SK-N-SH treated with all-trans-retinoic acid at 6 μM for 48 hours (cell line): ENCODE results near the gene PKNOX2.

Experiments
- ATAC-seq: fragments of 200-7000 bp; cut with Tn5 transposase; 3 replicates; pipeline ENCODE4 v1.9.1; 2020; ENCODE audit warnings: mild to moderate bottlenecking, moderate library complexity
- ARNTL ChIP-seq: fragments of 450-650 bp; formaldehyde crosslinking; IDR thresholded peaks from 2 replicates; pipeline ENCODE4 v1.5.0; 2020; ENCODE audit warnings: low read depth, mild to moderate bottlenecking, moderate library complexity, borderline replicate concordance
- BACH2 ChIP-seq: fragments of 250-450 bp; sonication (Bioruptor Pico); IDR thresholded peaks from 2 replicates; pipeline ENCODE4 v1.9.0; 2021; ENCODE audit warnings: mild to moderate bottlenecking, borderline replicate concordance
- ESRRG ChIP-seq: fragments of 250-450 bp; sonication (Bioruptor Pico); IDR thresholded peaks from 2 replicates; pipeline ENCODE4 v1.6.1; 2021; ENCODE audit warnings: mild to moderate bottlenecking
- GLIS3 ChIP-seq: fragments of 250-450 bp; sonication (Bioruptor Pico); IDR thresholded peaks from 2 replicates; pipeline ENCODE4 v1.5.0; 2020; ENCODE audit warnings: mild to moderate bottlenecking, moderate library complexity
- ISL1 ChIP-seq: fragments of 250-450 bp; sonication (Bioruptor Pico); IDR thresholded peaks from 2 replicates; pipeline ENCODE4 v2.1.2; 2022; ENCODE audit warnings: mild to moderate bottlenecking, moderate library complexity
- OSR1 ChIP-seq: fragments of 250-450 bp; sonication (Bioruptor Pico); IDR thresholded peaks from 2 replicates; pipeline ENCODE4 v1.8.0; 2022; ENCODE audit warnings: moderate library complexity, mild to moderate bottlenecking, inconsistent platforms
- POU6F1 ChIP-seq: fragments of 250-450 bp; sonication (Bioruptor Pico); IDR thresholded peaks from 2 replicates; pipeline ENCODE4 v1.8.0; 2021; ENCODE audit warnings: low read depth, mild to moderate bottlenecking, moderate library complexity, borderline replicate concordance
- PPARA ChIP-seq: fragments of 250-450 bp; sonication (Bioruptor Pico); IDR thresholded peaks from 2 replicates; pipeline ENCODE4 v1.5.0; 2020; ENCODE audit warnings: mild to moderate bottlenecking, borderline replicate concordance
- RARB ChIP-seq: fragments of 250-450 bp; sonication (Bioruptor Pico); IDR thresholded peaks from 2 replicates; pipeline ENCODE4 v1.8.0; 2021; ENCODE audit warnings: mild to moderate bottlenecking, moderate library complexity
- SNAI2 ChIP-seq: fragments of 250-450 bp; sonication (Bioruptor Pico); IDR thresholded peaks from 2 replicates; pipeline ENCODE4 v1.5.0; 2020; ENCODE audit warnings: mild to moderate bottlenecking, moderate library complexity
- TCF4 ChIP-seq: fragments of 250-450 bp; sonication (Bioruptor Pico); IDR thresholded peaks from 2 replicates; pipeline ENCODE4 v1.8.0; 2021; ENCODE audit warnings: mild to moderate bottlenecking, moderate library complexity, borderline replicate concordance
- TOX ChIP-seq: fragments of 250-450 bp; sonication (Bioruptor Pico); IDR thresholded peaks from 2 replicates; pipeline ENCODE4 v1.8.0; 2021; ENCODE audit warnings: mild to moderate bottlenecking, moderate library complexity, borderline replicate concordance
- TSHZ2 ChIP-seq: fragments of 250-450 bp; sonication (Bioruptor Pico); IDR thresholded peaks from 2 replicates; pipeline ENCODE4 v1.5.0; 2020; ENCODE audit warnings: mild to moderate bottlenecking, moderate library complexity
- ZC3H10 ChIP-seq: fragments of 250-450 bp; sonication (Bioruptor Pico); IDR thresholded peaks from 2 replicates; pipeline ENCODE4 v1.5.1; 2021; ENCODE audit warnings: mild to moderate bottlenecking, moderate library complexity
- ZFP3 ChIP-seq: fragments of 250-450 bp; sonication (Bioruptor Pico); IDR thresholded peaks from 2 replicates; pipeline ENCODE4 v1.5.0; 2020; ENCODE audit warnings: mild to moderate bottlenecking, moderate library complexity
- ZFP30 ChIP-seq: fragments of 450-650 bp; formaldehyde crosslinking; IDR thresholded peaks from 2 replicates; pipeline ENCODE4 v1.5.0; 2022; ENCODE audit warnings: mild to moderate bottlenecking, moderate library complexity
- ZNF70 ChIP-seq: fragments of 450-650 bp; formaldehyde crosslinking; IDR thresholded peaks from 2 replicates; pipeline ENCODE4 v1.5.0; 2020; ENCODE audit warnings: mild to moderate bottlenecking, moderate library complexity
- ZNF8 ChIP-seq: fragments of 450-650 bp; formaldehyde crosslinking; IDR thresholded peaks from 2 replicates; pipeline ENCODE4 v1.5.0; 2020; ENCODE audit warnings: mild to moderate bottlenecking, moderate library complexity
- TF ChIP-seq, protein P1 (sequence below): fragments of 250-450 bp; sonication (Bioruptor Pico); IDR thresholded peaks from 2 replicates; pipeline ENCODE4 v1.8.0; 2020; ENCODE audit warnings: mild to moderate bottlenecking, moderate library complexity, borderline replicate concordance
- TF ChIP-seq, protein P2 (sequence below): fragments of 250-450 bp; sonication (Bioruptor Pico); IDR thresholded peaks from 2 replicates; pipeline ENCODE4 v1.5.1; 2021; ENCODE audit warnings: mild to moderate bottlenecking, moderate library complexity
- TF ChIP-seq, protein P3 (sequence below): fragments of 250-450 bp; sonication (Bioruptor Pico); IDR thresholded peaks from 2 replicates; pipeline ENCODE4 v1.5.1; 2020; ENCODE audit warnings: low read depth, mild to moderate bottlenecking, moderate library complexity

The PKNOX2 gene

GRCh38 chr11:125286486-125286885 lies 121.9 kb downstream of the PKNOX2 start:
- TF ChIP-seq OSR1 (CRISPR knock-in tag) = no peak
- TF ChIP-seq ZFP3 = no peak
- no peak for TF ChIP-seq ZNF8 (CRISPR knock-in tag)
- no peak for TF ChIP-seq BACH2
- TF ChIP-seq TCF4 (CRISPR knock-in tag) = no peak
- TF ChIP-seq RARB = no peak
- no peak for TF ChIP-seq GLIS3 (CRISPR knock-in tag)
- TF ChIP-seq TSHZ2 (CRISPR knock-in tag) = no peak
- TF ChIP-seq, protein P1, sequence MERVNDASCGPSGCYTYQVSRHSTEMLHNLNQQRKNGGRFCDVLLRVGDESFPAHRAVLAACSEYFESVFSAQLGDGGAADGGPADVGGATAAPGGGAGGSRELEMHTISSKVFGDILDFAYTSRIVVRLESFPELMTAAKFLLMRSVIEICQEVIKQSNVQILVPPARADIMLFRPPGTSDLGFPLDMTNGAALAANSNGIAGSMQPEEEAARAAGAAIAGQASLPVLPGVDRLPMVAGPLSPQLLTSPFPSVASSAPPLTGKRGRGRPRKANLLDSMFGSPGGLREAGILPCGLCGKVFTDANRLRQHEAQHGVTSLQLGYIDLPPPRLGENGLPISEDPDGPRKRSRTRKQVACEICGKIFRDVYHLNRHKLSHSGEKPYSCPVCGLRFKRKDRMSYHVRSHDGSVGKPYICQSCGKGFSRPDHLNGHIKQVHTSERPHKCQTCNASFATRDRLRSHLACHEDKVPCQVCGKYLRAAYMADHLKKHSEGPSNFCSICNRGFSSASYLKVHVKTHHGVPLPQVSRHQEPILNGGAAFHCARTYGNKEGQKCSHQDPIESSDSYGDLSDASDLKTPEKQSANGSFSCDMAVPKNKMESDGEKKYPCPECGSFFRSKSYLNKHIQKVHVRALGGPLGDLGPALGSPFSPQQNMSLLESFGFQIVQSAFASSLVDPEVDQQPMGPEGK (CRISPR knock-in tag) = no peak
- TF ChIP-seq TOX (CRISPR knock-in tag) = no peak
- no peak for ATAC-seq

DNA sequence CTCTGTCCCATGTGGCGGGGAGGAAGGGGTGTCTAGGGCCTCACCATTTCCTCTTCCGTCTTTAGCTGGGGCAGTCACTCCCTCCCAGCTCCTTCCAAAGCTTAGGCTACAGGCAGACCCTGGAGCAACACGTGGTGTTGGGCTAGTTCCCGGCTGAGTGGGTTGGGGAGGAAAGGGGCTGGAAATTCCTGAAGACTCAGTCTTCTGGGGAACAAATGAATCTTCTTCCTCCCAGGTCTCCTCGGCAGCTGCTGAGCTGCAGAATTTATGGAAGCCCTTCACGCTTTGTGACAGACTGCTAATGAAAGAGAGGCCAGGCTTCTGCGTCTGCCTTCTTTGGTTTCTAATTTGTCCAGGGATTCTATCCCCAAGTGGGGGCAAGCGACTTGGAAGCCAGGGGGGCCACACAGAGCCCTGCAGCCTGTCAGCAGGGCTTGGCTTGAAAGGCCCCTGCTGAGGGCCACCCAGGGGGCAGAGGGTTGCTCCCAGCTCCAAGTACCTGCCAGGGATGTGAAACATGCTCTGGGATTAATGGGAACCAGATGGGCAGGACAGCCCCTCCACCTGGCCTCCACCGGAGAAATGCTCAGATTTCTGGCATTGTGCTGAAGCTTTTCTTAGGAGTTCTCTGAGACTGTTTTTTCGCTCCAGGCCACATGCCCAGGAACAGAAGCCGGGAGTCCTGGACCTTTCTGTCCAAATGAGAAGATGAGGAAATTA lies 123.1 kb downstream of the PKNOX2 start:
- ATAC-seq = no peak
- no peak for TF ChIP-seq SNAI2 (CRISPR knock-in tag)
- TF ChIP-seq TCF4 (CRISPR knock-in tag) = 0 out of 2 replicates have a peak, but pooled peaks have one; percentile 24

GRCh38 chr11:125289419-125290098 lies 125.0 kb downstream of the PKNOX2 start:
- no peak for ATAC-seq
- TF ChIP-seq GLIS3 (CRISPR knock-in tag) = no peak
- no peak for TF ChIP-seq BACH2
- TF ChIP-seq ZNF70 (CRISPR knock-in tag) = no peak
- no peak for TF ChIP-seq ARNTL (CRISPR knock-in tag)
- TF ChIP-seq ESRRG (CRISPR knock-in tag) = no peak
- no peak for TF ChIP-seq SNAI2 (CRISPR knock-in tag)

DNA sequence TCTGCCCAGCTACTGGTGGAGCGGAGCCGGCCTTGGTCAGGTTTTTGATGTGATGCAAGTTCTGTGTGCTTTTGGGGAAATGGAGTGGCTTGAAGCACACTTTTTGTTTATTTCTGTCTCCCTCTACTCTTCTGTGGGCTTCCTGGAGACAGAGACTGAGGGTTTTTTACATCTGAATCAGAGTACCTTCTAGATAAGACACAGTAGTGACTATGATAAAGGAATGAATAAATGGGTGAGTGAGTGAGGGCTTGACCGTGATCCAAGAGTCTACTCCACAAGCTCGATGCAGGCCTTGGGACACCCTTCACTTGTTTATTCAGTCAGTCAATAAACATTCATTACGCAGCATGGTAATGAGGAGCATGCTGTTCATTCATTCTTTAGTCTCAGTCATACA lies 125.7 kb downstream of the PKNOX2 start:
- ATAC-seq = no peak
- TF ChIP-seq, protein P2, sequence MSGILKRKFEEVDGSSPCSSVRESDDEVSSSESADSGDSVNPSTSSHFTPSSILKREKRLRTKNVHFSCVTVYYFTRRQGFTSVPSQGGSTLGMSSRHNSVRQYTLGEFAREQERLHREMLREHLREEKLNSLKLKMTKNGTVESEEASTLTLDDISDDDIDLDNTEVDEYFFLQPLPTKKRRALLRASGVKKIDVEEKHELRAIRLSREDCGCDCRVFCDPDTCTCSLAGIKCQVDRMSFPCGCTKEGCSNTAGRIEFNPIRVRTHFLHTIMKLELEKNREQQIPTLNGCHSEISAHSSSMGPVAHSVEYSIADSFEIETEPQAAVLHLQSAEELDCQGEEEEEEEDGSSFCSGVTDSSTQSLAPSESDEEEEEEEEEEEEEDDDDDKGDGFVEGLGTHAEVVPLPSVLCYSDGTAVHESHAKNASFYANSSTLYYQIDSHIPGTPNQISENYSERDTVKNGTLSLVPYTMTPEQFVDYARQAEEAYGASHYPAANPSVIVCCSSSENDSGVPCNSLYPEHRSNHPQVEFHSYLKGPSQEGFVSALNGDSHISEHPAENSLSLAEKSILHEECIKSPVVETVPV = no peak
- TF ChIP-seq PPARA (no peak), OSR1 (CRISPR knock-in tag) (no peak), POU6F1 (CRISPR knock-in tag) (no peak), ISL1 (CRISPR knock-in tag) (no peak), GLIS3 (CRISPR knock-in tag) (no peak), ZFP30 (CRISPR knock-in tag) (no peak), ZNF8 (CRISPR knock-in tag) (no peak), BACH2 (no peak), TSHZ2 (CRISPR knock-in tag) (no peak), ZC3H10 (CRISPR knock-in tag) (no peak), ARNTL (CRISPR knock-in tag) (no peak), ZNF70 (CRISPR knock-in tag) (no peak), TCF4 (CRISPR knock-in tag) (no peak), SNAI2 (CRISPR knock-in tag) (no peak)
- TF ChIP-seq, protein P3, sequence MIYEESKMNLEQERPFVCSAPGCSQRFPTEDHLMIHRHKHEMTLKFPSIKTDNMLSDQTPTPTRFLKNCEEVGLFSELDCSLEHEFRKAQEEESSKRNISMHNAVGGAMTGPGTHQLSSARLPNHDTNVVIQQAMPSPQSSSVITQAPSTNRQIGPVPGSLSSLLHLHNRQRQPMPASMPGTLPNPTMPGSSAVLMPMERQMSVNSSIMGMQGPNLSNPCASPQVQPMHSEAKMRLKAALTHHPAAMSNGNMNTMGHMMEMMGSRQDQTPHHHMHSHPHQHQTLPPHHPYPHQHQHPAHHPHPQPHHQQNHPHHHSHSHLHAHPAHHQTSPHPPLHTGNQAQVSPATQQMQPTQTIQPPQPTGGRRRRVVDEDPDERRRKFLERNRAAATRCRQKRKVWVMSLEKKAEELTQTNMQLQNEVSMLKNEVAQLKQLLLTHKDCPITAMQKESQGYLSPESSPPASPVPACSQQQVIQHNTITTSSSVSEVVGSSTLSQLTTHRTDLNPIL (CRISPR knock-in tag) = no peak
